Dendritic cell treated with granulocyte-macrophage colony-stimulating factor and Interleukin-4, amounts not matched to agents 40 ng/mL and 50 ng/mL, for 4 days (primary cell): Measurements from ENCODE around the gene ITPRID2.

Experiments used
- H3K27ac Mint-ChIP-seq: one replicate; pipeline ENCODE4 v1.8.0; 2022; ENCODE audit warnings: mild to moderate bottlenecking, mixed read lengths
- H3K27me3 Mint-ChIP-seq: one replicate; pipeline ENCODE4 v1.8.0; 2022; ENCODE audit warnings: mild to moderate bottlenecking, mixed read lengths
- H3K36me3 Mint-ChIP-seq: one replicate; pipeline ENCODE4 v1.8.0; 2022; ENCODE audit warnings: low read depth, mixed read lengths
- H3K4me1 Mint-ChIP-seq: one replicate; pipeline ENCODE4 v1.8.0; 2022; ENCODE audit warnings: low read depth, mixed read lengths
- H3K4me3 Mint-ChIP-seq: one replicate; pipeline ENCODE4 v1.8.0; 2022; ENCODE audit warnings: mild to moderate bottlenecking, moderate library complexity, mixed read lengths
- H3K9me3 Mint-ChIP-seq: one replicate; pipeline ENCODE4 v1.8.0; 2022; ENCODE audit warnings: mixed read lengths
- intact Hi-C: fragments of 100-400 bp; cut with micrococcal nuclease; formaldehyde crosslinking; loops from one replicate; pipeline ENCODE4 v1.15.0; 2022

ITPRID2 gene

DNA sequence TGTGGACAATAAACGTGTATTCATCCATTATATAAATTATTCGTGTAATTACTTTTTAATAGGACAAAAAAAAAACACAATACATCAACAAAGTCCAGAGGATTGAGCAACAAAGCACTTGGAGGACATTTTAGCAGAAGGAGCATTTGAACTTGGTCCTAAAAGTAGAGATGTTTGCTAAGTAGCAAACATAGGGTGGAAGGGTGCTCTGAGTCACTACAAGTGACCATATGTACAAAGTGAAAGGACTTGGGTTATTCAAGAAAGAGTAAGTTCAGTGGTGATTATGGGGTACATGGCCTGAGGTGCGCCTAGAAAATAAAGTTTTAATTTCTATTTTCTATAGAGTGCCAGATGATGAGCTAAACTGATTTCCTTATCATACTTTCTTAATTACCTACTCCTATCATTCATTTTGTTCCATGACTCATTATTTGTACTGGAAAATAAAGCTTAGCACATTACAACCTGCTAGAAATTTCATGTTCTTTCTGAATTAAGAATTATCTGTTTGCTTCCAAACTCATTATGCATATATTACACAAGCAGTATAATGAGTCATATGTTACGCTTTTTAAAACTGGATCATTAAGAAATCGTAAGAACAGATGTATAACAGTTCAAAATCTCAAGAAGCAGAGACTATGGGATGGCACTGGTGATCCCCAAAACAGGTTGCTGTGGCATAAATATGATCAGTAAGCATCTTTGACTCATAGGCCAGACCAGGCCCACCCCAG is 81.1 kb downstream of the ITPRID2 start:
- no peak overlapping the region for H3K4me3 Mint-ChIP-seq
- H3K36me3 Mint-ChIP-seq = no peaks in the 10 kb centered on the region
- no peaks in the 10 kb centered on the region for H3K27me3 Mint-ChIP-seq
- no peaks in the 10 kb centered on the region for H3K4me1 Mint-ChIP-seq
- intact Hi-C loops = loop anchor here (10.0 kb wide), 1 partner anchor 82 kb away; no protein-coding TSS in a partner anchor
- no peaks in the 10 kb centered on the region for H3K9me3 Mint-ChIP-seq
- H3K27ac Mint-ChIP-seq = no peak overlapping the region

DNA sequence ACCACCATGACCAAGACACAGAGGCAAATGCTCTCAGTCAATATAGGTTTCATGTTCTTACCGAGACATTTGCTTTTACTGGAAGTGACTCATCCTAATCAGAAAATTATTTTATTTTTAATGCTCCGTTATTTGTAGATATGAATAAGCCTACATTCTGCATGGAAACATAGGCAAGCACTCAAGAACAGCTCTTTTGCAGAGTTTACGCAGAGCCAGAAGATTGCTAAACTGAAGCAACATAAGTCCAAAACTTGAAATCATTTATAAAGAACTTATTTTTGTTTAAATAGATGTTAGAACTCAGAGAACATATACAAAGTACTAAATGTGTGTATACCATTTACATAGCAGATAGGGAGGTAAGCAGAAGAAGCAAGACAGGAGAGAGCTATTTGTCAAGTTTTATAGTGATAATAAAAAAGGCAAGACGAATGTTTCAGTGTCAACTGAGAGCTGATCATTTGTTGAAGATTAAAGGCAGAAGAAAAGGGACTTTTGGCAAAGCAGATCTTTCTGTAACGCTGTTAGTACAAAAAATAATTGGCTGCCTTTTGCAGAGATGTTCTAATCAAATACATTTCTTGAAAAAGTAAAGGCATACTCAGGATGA is 81.7 kb downstream of the ITPRID2 start:
- Mint-ChIP-seq H3K27me3 (no peaks in the 10 kb centered on the region), H3K36me3 (no peaks in the 10 kb centered on the region), H3K4me1 (no peaks in the 10 kb centered on the region), H3K27ac (no peak overlapping the region), H3K4me3 (no peak overlapping the region), H3K9me3 (no peaks in the 10 kb centered on the region)
- intact Hi-C loops = loop anchor here (10.0 kb wide), 1 partner anchor 82 kb away; no protein-coding TSS in a partner anchor

DNA sequence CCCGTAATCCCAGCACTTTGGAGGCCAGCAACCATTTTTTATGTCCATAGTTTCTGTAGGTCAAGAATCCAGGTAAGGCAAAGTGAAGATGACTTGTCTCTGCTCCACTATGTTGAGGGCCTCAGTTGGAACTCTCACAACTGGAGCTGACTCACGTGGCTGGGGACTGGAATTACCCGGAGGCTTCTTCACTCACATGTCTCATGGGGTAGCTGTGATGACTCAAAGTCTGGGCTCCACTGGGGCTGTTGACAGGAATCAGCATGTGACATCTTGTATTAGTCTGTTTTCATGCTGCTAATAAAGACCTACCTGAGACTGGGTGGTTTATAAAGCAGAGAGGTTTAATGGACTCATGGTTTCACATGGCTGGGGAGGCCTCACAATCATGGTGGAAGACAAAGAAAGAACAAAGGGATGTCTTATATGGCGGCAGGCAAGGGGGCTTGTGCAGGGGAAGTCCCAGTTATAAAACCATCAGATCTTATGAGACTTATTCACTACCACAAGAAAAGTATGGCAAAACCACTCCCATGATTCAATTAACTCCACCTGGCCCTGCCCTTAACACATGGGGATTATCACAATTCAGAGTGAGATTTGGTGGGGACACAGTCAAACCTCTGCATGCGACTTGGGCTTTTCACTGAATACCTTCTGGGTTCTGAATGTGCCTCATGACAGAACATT is 86.3 kb downstream of the ITPRID2 start:
- no peaks in the 10 kb centered on the region for H3K4me1 Mint-ChIP-seq
- no peaks in the 10 kb centered on the region for H3K9me3 Mint-ChIP-seq
- no peak overlapping the region for H3K27ac Mint-ChIP-seq
- H3K27me3 Mint-ChIP-seq = no peaks in the 10 kb centered on the region
- H3K4me3 Mint-ChIP-seq = no peak overlapping the region
- intact Hi-C loops = loop anchor here (10.0 kb wide), 1 partner anchor 77 kb away; no protein-coding TSS in a partner anchor
- H3K36me3 Mint-ChIP-seq = no peaks in the 10 kb centered on the region

- Mint-ChIP-seq H3K4me1 (no peaks in the 10 kb centered on the region), H3K27ac (no peak overlapping the region), H3K9me3 (no peaks in the 10 kb centered on the region), H3K36me3 (no peaks in the 10 kb centered on the region), H3K4me3 (no peak overlapping the region), H3K27me3 (no peaks in the 10 kb centered on the region)
- intact Hi-C loops = loop anchor here (10.0 kb wide), 1 partner anchor 76 kb away; no protein-coding TSS in a partner anchor
Observed at GRCh38 chr2:181978351-181979150, 87.0 kb downstream of the ITPRID2 start.
